ENCODE results near the gene IKZF5. TPM values are rescaled to one million over a fixed set of nuclear protein-coding genes. Genes with fewer than 3 reads are reported as not detected.

IKZF5 gene
- total and polyA plus RNA-seq, 9 of the 15 experiments (the other 6 are each of a cell fraction or from before 2014, with no cell fraction given) = 3.8 to 19.6 (median 12.4) TPM

DNA sequence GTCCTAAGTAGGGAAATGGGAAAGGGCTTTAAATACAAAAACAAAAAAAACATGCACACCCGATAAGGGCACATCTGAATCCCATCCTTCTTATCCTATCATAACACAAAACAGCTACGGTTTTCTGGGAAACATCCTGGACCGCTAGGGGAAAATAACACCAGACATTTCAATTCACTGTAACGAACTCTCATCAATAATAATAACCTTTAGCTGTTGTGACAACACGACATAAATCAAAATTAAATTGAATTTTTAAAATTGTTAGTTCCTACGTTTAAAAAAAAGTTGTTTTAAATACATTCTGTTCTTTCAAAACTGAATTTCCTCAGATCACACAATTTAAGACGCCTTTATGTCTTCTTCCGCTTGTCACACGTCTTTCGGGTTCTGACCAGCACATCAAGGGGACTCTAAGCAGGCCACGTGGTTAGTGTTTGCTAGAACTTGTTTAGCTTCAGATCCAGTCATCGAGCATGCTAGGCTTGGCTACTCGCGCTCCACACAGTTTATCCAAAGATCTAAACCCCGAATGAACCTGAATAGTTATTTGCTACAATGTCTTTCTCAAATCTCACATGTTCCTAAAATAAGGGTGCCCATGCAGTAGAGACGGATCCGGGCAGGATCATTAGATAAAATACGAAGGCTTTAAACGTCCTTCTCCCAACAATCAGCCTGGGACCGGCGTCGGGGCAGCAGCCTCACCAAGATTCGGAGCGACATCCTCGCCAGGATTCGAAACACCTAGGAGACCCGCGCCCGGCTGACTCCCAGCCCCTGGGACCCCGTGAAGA is 839 bp downstream of the IKZF5 start (continued):
- TF ChIP-seq, protein P1, sequence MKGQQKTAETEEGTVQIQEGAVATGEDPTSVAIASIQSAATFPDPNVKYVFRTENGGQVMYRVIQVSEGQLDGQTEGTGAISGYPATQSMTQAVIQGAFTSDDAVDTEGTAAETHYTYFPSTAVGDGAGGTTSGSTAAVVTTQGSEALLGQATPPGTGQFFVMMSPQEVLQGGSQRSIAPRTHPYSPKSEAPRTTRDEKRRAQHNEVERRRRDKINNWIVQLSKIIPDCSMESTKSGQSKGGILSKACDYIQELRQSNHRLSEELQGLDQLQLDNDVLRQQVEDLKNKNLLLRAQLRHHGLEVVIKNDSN (CRISPR knock-in tag; IDR thresholded peaks at IDR 0.05) = peak; percentile 63
- TF ChIP-seq, protein P2, sequence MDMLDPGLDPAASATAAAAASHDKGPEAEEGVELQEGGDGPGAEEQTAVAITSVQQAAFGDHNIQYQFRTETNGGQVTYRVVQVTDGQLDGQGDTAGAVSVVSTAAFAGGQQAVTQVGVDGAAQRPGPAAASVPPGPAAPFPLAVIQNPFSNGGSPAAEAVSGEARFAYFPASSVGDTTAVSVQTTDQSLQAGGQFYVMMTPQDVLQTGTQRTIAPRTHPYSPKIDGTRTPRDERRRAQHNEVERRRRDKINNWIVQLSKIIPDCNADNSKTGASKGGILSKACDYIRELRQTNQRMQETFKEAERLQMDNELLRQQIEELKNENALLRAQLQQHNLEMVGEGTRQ (CRISPR knock-in tag; IDR thresholded peaks at IDR 0.05) = peak; percentile 57
- TF ChIP-seq, protein P3, sequence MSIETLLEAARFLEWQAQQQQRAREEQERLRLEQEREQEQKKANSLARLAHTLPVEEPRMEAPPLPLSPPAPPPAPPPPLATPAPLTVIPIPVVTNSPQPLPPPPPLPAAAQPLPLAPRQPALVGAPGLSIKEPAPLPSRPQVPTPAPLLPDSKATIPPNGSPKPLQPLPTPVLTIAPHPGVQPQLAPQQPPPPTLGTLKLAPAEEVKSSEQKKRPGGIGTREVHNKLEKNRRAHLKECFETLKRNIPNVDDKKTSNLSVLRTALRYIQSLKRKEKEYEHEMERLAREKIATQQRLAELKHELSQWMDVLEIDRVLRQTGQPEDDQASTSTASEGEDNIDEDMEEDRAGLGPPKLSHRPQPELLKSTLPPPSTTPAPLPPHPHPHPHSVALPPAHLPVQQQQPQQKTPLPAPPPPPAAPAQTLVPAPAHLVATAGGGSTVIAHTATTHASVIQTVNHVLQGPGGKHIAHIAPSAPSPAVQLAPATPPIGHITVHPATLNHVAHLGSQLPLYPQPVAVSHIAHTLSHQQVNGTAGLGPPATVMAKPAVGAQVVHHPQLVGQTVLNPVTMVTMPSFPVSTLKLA (conservative IDR thresholded peaks at IDR 0.05) = peak; percentile 94
- TF ChIP-seq EP400 (IDR thresholded peaks at IDR 0.05) (peak; percentile 14; the same call in 1 of the 2 replicates), RAD51 (IDR thresholded peaks at IDR 0.05; ENCODE audit: borderline replicate concordance, low read depth) (peak; percentile 37; the same call in 1 of the 2 replicates), HDAC1 (IDR thresholded peaks at IDR 0.05) (peak in 1 of 2 experiments; percentile 81; a peak in 2 of 4 replicates)

Data from K562 (cell line).